HG02571 (cell line): ENCODE results near the gene PAQR6.

Experiments used
- ATAC-seq: cut with Tn5 transposase; IDR thresholded peaks from one replicate; pipeline ENCODE4 v1.9.1; 2021; ENCODE audit warnings: mild to moderate bottlenecking, moderate library complexity; ENCODE audit not compliant: unreplicated experiment

The PAQR6 gene, protein sequence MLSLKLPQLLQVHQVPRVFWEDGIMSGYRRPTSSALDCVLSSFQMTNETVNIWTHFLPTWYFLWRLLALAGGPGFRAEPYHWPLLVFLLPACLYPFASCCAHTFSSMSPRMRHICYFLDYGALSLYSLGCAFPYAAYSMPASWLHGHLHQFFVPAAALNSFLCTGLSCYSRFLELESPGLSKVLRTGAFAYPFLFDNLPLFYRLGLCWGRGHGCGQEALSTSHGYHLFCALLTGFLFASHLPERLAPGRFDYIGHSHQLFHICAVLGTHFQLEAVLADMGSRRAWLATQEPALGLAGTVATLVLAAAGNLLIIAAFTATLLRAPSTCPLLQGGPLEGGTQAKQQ

GRCh38 chr1:156247460-156248322 lies at the start of gene PAQR6:
PAQR6 (minus strand) TSS chr1:156248056; CDS start chr1:156246731, 1,325 bp downstream.
- ATAC-seq = no peak

DNA sequence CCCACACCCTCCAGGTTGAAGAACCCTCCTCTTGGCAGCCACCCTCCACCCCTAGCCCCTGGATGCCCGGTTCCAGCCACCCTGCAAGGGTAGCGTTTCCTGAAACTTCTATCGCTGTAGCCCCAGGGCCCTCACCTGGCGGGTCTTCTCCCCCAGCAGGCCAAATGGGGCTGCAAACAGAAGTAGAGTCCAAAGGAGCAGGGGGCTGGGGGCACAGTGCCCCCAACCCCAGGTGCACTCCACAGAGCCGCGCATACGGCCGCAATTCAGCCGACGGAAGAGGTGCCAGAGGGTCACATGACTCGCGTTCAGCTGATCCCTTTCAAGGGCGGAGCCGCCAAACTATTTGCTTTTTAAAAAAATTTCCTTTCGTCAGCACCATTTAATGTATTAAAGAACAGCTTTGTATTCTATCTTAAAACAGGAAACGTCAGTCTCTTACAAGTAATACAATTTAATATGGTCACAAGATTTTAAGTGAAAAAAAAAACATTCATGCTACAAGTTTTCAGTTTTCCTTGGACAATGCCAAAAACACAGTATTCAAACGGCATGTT lies 47.6 kb upstream of the PAQR6 start, which contains the start of gene GLMP:
GLMP (minus strand) TSS at position 289 of the 557 bp plus-strand sequence; CDS start at position 255, 34 bp downstream.
- ATAC-seq = no peak

- no peak for ATAC-seq
Measured at GRCh38 chr1:156293895-156294294, 46.0 kb upstream of the PAQR6 start.

- ATAC-seq = no peak
Measured at GRCh38 chr1:156293098-156293434, 45.2 kb upstream of the PAQR6 start.

DNA sequence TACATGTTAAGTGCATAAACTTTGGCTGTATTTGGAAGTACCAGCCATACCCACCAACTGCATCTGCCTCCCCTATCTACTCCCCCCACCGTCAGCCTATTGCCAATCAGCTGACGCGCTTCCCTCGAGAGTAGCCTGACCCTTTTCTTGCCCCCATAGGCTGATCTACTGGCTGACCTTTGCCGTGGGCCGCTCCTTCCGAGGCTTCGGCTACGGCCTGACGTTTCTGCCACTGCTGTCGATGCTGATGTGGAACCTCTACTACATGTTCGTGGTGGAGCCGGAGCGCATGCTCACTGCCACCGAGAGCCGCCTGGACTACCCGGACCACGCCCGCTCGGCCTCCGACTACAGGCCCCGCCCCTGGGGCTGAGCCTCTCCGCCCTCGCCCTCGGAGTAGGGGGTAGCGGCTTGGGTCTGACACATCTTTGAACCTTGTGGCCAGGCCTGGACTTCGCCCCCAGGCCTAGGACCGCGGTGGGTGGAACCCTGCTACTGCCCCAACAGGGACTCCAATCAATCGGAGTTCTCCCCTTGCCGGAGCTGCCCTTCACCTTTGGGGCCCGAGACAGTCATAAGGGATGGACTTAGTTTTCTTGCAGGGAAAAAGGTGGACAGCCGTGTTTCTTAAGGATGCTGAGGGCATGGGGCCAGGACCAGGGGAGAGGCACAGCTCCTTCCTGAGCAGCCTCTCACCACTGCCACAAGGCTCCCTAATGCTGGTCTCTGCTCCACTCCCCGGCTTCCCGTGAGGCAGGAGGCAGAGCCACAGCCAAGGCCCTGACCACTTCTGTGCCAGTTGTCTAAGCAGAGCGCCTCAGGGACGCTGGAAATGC lies 43.6 kb upstream of the PAQR6 start:
- peak; percentile 66 for ATAC-seq

- no peak for ATAC-seq
Measured at GRCh38 chr1:156289857-156290256, 42.0 kb upstream of the PAQR6 start.

DNA sequence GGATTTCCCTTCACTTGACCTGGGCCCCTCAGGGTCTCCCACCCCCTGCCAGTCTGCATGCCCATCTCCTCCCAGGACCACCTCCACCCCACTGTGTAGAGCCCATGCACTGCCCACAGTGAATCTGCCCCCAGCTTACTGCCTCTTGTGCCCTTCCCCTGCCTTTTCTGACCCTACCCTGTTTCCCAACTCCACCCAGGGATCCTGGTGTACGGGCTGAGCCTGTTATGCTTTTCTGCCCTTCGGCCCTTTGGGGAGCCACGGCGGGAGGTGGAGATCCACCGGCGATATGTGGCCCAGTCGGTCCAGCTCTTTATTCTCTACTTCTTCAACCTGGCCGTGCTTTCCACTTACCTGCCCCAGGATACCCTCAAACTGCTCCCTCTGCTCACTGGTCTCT lies 38.2 kb upstream of the PAQR6 start:
- no peak for ATAC-seq

- ATAC-seq = no peak
Measured at GRCh38 chr1:156285437-156285836, 37.6 kb upstream of the PAQR6 start.

GRCh38 chr1:156284757-156285156 lies 36.9 kb upstream of the PAQR6 start:
- ATAC-seq = no peak

GRCh38 chr1:156284112-156284511 lies 36.3 kb upstream of the PAQR6 start, which contains the start of gene TMEM79:
TMEM79 (plus strand) TSS chr1:156284325; CDS start chr1:156285227, 902 bp downstream.
- ATAC-seq = no peak

GRCh38 chr1:156283521-156283920 lies 35.7 kb upstream of the PAQR6 start:
- ATAC-seq = no peak

DNA sequence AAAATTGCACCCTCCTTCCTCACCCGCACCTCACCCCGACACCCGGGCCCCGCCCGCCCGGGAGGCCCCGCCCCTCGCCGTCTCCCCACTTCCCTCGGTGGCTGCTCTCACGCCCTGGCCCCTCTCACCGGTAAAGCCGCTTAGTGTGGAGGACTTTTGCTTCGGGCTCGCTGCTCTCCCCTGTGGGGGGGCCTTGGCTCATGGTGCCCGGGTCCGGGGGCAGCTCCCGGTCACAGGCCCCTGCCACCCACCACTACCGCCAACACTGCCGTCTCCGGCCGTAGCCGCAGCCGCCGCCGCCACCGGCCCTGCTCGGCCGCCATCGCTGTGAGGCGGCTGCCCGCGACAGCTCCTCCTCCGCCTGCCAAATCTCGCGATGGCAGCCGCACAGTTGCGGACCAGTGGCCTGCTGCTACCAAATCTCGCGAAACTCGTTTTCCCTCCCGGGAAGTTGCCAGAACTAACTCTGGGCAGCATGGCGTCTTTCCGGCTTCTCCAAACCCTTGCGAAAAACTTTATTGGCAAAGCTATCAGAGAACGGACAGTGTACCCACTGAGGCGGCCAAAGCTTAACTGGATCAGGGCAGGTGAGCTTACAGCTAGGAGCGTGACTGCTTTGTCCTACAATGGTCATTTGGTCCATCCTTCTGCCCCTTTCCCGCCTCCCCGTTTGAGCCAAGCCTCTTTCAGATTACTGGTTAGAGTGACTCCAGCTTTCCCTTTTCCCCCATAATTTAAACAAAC lies 34.8 kb upstream of the PAQR6 start, which contains the start of gene SMG5:
SMG5 (minus strand) TSS at position 347 of the 744 bp plus-strand sequence; CDS start at position 202, 145 bp downstream.
- peak; percentile 65 for ATAC-seq

GRCh38 chr1:156281693-156282478 lies 34.0 kb upstream of the PAQR6 start:
- no peak for ATAC-seq

DNA sequence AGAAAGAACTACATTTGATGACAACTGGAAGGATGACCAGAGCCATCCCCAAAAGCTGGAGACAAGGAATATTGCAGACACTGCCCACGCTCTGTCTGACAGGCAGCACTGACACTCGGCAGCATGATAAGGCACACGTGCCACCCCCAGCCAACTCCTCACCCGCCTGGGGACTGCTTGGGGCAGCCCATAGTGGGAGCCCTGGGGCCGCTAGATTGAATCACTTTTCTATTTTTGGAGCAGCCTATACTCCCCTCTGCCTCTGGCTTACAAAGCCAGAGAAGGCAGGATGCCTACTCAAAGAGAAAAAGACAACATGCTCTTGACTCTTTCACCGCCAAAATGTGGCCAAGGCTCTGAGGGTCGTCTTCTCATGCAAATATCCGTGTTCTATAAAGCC lies 33.4 kb upstream of the PAQR6 start:
- peak; percentile 46 for ATAC-seq

DNA sequence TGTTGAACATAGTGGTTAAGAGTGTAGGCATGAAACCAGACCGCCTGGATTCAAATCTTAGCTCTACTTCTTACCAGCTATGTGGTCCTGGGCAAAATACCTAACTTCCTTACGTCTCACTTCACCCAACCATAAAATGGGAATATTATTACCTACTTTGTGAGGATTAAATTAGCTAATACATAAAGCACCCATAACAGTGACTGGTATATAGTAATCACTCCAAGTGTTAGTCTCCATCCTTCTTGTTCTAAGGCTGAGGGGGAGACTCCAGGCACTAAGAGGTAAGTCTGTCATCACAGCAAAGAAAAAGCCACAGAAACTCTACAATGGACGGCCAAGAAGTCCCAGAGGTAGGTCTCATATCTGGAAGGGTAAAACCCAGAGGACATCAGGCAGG lies 32.0 kb upstream of the PAQR6 start:
- no peak for ATAC-seq

- no peak for ATAC-seq
Measured at GRCh38 chr1:156276966-156277381, 29.1 kb upstream of the PAQR6 start.

- no peak for ATAC-seq
Measured at GRCh38 chr1:156276532-156276931, 28.7 kb upstream of the PAQR6 start.

DNA sequence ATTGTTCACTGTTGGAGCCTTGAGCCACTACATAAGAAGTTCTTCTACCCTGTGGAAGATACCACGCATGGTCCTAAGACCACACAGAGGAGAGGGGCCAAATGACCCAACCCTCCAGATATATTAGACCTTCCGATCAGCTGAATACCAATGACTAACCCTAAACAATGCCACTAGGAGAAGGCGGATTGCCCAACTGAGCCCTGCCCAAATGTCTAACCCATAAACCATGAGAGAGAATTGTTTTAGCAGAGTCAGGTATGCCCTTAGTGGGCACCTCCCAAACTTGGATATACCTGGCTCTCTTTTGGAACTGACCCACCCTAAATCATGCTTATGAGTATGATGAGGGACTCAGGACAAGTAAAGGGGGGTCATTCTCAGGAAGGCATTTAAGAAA lies 22.5 kb upstream of the PAQR6 start:
- no peak for ATAC-seq

DNA sequence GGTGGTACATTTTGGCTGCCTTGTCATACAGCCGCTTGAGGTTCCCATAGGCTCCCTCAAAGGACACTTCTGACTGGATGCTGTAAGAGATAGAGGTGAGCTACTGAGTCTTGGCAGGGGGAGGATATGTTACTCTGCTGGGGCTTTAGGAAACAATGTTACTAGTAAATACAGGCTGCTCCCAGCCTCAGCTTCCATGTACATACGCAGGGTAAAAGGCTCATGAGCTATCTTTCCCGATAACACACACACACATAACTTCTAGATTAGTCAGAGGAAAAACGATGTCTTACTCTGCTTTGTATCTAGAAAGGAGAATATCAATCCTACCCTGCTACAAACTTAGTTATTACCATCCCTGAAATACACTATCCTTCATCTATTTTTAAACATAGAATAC lies 20.5 kb upstream of the PAQR6 start:
- ATAC-seq = no peak
